Measurements from ENCODE around the gene HADH.
"Not testable (repeated sequence)": the region's sequence is repeated elsewhere in the genome, so short reads cannot be mapped to it uniquely, and the experiment has no call there.

Gene HADH

DNA sequence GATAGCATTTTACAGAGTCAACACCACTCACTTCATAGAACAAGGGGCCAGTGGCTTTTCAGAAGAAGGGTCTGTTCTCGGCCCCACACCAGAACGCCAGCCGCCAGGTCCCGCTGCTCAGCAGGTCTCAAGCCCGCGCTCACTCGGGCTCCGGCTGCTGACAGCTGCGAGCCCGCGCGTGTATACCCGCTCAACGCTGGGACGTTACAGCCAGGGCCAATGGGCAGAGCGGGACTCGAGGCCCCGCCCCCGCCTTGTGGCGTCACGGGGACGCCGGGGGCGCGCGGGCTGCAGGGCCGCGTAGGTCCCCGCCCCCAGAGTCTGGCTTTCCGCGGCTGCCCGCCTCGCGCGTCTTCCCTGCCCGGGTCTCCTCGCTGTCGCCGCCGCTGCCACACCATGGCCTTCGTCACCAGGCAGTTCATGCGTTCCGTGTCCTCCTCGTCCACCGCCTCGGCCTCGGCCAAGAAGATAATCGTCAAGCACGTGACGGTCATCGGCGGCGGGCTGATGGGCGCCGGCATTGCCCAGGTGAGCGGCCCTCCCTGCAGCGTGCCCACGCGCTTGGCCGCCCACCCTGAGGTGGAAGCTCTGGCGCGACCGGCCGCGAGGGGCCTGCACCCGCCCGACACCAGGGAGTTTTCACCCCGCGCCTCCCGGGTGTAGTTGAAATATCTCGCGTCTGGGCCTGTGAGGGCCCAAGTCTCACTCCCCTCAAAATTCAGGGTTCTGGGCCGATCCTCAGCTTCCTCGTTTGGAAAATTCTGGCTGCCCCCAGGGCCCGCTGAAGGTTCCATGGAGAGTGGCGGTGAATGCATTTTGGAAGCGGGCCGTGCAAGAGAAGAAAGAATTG is at the start of gene HADH:
HADH (plus strand) TSS at position 353 of the 850 bp plus-strand sequence; CDS start at position 397, 44 bp downstream.
- peak; percentile 90 for DNase-seq

DNA sequence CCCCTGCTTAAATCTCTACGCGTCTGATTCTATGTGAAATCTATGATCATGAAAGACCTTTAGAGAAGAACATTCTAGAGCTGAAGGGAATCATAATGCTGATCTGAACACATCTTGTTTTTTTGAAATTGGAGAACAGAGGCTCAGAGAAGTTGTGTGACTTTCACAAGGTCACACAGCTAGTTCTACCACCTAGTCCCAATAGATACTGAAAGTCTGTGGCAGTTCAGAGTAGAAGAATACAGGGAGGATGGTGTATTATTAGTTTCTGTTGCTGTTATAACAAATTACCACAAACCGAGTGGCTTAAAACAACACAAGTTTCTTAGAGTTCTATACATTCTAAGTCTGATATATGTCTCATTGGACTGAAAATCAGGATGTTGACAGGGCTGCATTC is 43.9 kb upstream of the HADH start:
- DNase-seq = no peak

DNA sequence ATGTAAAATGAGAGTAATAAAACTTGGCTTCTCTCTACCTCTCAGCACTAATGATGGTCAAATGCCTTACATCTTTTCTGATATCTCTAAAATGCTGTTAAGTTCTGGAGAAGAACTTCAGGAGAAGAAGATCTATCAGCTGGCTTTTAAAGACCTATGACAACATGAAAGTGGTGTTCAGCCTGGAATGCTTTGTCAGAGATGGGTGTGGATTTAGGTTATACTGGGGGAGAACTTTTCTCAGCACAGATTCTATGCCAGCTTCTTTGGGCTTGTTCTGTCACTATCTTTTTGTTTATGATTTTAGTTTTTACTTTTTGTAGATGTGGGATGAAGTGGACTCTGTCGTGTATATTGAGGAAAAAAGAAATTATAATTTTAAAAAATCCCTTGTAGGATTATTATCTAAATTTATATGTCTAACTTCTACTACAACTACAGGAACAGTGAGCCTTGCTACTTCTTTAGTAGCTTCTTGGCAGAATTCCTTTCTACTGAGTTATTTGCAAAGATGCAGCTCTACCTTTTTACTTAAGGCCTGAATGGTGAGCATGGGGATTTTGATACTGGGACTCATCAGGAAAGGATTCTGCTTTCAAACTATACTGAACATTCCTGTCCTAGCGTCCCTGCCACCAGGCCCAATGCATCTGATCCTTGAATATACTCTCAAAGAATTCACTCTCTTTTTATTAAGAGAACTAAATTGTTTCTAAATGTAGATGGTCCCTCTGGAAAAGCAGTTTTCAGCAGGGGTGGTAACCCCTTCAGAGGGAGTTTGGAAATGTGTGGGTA is 38.7 kb upstream of the HADH start:
- no peak for DNase-seq

DNA sequence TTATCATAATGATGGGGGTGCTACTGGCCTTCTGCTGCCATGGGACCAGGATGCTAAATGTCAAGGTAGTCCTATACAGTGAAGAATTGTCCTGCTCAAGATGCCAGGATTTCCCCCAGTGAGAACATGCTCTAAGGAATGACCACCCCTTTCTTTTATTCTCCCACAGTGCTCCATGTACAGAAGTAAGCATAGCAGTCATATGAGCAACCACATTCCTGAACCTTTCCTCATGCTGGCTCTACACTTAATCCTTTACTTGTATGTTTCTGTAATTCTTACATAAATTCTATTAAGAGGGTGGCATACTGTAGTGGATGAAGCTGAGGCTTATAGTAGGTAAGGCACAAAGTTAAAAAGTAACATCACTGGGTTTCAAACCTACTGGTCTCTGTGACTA is 38.1 kb upstream of the HADH start:
- no peak for DNase-seq

DNA sequence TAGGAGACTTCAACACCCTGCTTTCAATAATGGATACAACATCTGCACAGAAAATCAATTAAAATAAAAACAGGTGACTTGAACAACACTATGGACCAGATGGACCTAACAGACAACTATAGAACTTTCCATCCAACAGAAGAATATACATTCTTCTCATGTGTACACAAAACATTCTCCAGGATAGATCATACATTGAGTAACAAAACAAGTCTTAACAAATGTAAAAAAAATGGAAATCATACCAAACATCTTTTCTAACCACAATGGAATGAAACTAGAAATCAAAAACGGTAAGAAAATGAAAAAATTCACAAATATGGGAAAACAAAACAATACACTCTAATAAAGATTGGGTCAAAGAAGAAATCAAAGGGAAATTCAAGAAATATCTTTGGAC is 33.7 kb upstream of the HADH start:
- no peak for DNase-seq

DNA sequence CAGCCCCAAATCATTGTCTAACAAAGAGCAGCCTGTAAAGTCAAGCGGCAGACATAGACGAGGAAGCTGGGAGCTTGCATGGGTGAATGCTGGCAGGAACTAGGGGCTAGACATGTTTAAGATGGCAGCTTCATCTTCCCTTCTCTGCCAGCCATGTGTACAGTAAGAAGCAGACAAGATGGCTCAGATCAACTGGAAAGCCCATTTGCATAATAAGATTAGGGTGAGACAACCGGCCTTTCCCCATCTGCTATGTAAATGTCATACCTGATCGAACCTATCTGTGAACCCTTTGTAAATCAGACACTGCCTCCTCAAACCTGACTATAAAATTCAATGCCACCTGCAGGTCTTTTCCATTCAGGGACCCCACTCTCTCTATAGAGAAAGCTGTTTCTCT is 22.8 kb upstream of the HADH start:
- no peak for DNase-seq

DNA sequence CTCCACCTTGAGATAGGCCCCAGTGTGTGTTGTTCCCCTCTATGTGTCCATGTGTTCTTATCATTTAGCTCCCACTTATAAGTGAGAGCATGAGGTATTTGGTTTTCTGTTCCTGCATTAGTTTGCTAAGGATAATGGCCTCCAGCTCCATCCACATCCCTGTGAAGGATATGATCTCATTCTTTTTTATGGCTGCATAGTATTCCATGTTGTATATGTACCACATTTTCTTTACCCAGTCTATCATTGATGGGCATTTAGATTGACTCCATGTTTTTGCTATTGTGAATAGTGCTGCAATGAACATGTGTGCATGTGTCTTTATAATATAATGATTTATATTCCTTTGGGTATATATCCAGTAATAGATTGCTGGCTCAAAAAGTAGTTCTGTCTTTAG is 22.2 kb upstream of the HADH start:
- not testable (repeated sequence) for DNase-seq

DNA sequence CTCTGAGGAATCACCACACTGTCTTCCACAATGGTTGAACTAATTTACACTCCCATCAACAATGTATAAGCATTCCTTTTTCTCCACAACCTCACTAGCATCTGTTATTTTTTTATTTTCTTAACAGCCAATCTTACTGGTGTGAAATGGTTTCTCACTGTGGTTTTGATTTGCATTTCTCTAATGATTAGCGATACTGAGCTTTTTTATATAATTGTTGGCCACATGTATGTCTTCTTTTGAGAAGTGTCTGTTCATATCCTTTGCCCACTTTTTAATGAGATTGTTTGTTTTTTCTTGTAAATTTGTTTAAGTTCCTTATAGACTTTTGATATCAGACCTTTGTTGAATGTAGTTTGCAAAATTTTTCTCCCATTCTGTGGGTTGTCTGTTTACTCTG is 21.8 kb upstream of the HADH start:
- DNase-seq = not testable (repeated sequence)

DNA sequence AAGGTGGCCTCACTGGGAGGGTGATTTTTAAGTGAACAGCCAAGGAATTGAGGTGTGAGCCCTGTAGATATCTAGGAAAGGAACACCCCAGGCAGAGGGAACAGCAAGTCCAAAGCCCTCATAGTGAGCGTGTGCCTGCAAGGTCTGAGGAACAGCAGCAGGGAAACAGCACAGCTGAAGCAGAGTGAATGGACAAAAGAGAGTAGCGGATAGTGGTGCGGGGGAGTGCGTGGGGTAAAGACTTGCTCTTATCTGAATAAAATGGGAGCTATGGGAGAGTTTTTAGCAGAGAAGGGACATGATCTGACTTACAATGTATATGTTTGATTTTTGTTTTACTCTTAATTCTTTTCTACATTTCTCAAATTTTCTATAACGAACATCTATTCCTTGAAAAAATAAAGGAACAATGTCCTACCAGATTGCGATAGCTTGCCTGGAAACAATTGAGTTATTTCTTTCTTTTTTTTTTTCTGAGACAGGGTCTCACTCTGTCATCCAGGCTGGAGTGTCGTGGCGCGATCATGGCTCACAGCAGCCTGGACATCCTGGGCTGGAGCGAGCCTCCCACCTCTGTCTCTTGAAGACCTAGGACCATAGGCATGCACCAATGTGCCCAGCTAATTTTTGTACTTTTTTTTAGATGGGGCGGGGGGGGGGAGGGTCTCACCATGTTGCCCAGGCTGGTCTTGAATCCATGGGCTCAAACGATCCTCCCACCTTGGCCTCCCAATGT is 19.5 kb upstream of the HADH start:
- DNase-seq = no peak

DNA sequence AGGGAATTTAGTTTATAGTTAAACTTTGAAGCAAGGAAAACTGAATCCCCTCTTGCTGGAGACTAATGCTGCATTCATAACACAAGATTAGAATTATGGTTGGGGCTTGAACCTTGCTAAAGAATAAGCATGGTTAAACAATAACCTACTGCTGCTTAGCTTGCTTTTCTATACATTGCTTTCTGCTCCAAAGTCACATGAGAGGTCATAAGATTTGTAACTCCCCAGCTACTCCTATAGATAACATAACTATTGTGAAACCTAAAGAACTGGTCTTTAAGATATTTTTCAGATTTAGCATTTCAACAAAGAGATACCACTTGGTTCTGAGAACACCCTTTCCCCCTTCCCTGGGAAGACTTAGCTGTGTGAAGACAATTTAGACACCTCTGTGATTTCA is 17.1 kb upstream of the HADH start:
- no peak for DNase-seq

DNA sequence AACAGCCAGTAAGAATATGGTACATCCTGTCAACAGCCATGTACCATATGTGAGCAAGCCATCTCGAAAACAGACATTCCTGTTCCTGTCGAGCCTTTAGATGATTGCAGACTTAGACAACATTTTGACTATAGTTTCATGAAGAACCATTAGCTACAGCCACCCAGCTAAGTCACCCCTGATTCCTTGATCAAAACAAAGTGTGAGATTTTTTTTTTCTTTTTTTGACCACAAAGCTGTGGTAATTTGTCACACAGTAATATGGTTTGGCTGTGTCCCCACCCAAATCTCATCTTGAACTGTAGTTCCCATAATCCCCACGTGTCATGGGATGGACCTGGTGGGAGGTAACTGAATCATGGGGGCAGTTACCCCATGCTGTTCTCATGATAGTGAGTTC is 15.2 kb upstream of the HADH start:
- DNase-seq = no peak

DNA sequence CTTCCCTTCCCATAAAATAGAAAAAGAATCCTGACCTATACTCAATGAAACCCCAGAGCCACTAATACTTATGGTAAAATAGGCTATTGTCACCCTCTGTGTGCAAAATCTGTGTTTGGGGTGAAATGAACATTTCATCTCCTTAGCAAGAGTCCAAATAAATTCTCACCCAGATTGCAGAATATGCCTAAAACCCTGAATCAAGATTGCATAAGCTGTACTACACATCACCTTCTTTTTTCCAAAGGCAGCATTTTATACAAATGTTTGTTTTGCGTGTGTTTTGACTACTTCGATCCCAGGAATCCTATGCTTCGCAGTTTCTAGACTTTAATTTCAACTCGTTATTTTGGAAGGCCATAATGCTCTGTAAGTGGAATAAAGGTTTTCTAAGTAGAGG is 12.2 kb upstream of the HADH start:
- DNase-seq = no peak

DNA sequence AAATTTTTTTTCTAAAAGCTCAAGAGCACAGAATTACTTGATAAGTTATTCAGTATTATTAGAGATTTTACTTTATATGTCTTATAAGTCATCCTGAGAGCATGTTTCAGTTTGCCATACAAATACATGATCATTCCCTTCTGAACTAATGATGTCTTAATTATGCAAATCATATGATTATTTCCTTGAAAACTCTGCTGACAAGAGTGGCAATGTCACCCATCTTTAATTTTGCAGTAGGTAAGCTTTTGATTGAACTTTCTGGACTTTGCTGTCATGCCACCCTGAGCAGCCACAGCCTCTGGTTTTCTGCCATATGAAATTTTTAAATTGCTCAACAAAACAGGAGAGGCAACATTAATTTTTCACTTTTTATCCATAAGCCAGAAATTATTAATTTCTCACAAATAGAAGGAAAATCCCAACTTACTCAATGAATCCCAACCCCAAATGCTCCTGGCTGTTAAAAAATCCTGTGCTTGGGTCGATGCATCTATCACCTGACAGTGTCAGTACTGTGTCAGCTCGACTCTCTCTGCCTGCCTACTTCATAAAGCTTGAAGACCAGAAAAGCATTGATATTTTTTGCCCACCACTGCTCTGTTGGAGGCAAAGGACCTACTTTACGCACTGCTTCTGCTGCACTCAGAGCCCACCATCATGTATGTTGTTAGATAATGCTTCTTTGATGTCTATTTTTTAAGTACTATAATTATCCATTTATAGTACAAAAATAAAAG is 11.6 kb upstream of the HADH start:
- no peak for DNase-seq

DNA sequence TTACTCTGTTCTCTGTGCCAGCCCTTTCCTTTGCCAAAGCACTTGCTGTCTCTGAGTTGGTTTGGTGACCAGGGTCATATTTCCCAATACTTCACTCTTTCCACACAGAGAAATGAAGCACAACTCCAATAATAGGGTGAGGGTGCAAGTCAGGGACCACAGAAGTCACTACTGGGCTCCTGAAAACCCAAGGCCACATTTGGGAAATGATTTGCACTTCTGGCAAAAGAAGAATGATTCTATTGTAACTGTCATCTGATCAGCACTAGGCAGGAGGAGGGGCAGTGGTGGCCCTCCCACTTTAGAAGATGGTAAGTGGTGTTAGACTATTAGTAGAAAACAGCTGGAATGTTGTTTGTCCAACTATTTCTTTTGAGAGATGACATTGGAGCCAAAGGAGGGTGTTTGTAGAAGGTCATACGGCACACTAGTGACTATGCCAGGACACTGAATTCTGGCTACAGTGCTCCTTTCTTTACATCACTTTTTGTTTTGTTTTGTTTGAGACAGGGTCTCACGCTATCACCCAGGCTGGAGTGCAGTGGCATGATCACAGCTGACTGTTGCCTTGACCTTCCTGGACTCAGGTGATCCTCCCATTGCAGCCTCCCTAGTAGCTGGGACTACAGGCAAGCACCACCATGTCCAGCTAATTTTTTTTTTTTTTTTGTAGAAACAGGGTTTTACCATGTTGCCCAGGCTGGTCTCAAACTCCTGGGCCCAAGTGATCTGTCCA is 10.8 kb upstream of the HADH start:
- no peak for DNase-seq

DNA sequence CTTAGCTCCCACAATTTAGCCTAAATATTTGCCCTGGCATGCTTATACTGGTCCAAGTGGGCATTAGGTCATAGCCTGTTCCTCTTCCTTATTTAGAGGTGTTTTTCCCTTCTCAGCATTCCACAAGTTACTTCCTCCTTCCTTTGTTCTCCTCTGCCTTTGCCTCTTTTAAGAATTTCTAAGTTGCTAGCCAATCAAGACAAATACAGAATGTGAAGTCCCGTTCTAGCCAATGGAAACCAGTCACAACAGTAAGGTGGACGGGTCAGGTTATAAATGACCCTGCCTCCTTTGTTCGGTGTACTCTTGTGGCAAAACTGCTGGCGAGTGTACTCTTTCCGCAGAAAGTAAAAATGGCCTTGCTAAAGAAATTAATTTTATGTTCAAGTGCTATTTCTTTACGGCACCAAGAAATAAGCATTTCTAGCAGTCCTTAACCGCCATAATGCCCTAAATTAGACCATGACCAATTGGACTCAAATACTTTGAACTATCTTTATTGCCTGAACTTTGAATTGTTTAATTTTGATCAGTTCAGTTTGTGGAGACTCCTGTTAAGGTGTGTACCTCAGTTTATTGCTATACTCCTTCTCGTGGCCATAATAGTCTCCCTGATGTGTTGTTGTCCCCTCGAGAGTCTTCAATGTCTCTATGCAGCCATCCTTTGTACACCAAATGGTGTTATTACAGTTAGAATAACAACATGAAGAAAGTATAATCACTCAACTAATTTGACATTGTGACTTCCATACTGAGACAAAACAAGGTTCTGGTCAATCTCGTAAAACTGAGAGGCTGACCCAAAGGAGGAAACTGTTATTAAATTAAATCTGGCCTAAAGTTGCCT is 1.6 kb upstream of the HADH start:
- DNase-seq = no peak

DNA sequence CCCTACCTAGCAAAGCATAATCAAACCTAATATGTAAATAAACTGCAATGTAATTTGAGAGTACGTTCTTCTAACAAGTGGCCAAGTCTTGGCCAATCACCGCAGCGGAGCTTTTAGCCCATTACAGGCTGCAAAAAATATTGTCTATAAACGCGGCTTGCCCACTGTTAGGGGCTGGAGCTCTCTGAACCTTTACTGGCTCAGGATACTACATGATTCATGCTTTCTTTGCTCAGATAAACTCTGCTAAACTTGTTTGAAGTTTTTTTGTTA is 990 bp upstream of the HADH start:
- DNase-seq = no peak

DNA sequence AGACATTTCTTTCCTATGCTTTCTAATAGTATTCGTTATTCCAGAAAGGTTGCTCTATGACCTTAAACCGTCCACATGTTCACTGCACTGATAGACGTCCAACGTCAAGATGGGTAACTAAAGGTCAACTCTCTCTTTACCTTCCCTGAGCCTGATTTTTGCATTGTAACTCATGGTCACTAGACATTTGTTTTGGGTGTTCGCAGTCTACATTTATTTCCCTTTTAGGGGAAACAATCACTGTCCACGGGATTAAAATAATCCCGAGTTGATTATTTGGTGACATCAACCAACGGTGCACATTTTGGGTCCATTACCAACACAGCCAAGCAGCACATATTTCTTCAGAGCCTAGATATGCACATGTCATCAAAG is 540 bp upstream of the HADH start:
- no peak for DNase-seq

DNA sequence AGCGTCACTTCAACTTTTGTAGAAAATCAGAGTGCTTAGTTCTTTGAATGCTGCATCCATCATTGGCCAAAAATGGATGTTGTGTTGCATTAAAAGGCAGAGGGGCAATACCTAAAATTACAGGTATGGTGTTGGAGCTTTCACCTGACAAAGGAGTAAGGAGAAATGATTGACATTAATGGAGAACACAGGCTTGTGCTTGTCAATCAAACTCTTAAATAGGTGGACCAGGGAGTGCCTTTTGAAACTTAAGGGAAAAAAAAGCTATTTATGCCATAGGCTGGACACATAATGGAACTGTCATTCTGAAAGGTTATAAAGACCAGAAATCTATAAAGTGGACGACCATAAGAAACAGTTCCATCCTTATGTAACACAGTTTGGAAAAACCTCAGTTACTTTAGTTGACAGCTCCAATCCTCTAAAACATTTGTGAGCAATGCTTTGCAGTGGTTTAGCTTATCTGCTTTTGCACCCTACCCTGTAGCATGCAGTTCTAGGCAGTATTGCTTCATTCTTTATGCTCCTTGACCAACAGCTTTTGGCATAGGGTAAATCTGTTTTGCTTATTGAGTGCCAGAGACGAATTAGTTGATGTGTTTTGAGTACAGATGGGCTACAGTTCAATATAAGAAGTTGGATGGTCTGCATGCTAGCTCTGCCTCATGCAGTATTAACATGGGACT is 2.4 kb downstream of the HADH start:
- DNase-seq = no peak

DNA sequence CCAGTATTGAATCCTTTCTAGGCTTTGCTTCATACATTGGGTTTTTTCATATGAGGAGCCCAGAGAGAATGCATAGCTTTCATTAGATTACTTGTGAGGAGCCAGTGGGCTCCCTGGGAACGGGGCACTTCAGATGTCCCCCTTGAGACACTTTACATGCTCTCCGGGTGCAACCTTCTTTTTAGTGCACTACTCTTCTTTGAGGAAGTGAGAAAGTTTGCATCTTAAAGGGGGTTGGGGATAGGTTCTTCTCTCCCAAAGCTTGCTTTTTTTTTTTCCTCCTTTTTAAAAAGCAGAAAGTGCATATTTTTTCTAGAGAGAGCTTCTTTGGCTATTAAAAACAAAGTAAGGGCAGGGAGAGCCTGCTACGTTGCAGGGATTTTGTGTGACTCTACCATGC is 4.3 kb downstream of the HADH start:
- no peak for DNase-seq

DNA sequence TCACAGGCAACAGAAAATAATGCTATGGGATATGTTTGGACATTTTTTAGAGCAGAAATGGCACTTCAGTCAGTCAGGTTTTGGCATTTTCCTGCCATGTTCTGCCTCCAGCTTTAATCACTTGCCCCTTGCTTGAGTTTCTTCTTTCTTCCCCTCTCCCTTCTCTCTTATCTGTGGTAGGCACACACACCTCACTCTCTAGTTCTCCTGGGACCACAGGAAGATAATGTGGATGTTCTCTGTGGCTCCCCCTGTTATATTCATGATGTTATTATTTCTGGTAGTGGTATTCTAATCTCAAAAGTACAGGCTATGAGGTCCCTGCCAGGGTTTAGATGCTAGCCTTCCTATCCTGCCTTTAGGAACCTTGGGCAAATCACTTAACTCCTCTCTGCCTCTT is 5.2 kb downstream of the HADH start:
- no peak for DNase-seq

Data from CD4-positive, alpha-beta T cell treated with Interleukin-4 for 4 hours (primary cell).